Endometrial microvascular endothelial cells (primary cell): ENCODE results near the gene BNIP1. TPM values are rescaled to one million over a fixed set of nuclear protein-coding genes. Genes with fewer than 3 reads are reported as not detected.
"Not testable (repeated sequence)": the region's sequence is repeated elsewhere in the genome, so short reads cannot be mapped to it uniquely, and the experiment has no call there.

Experiments used
- in situ Hi-C: cut with HindIII; loops from 2 replicates; pipeline ENCODE4 v1.10.0; 2017; ENCODE audit warnings: low sequenced_read_pairs, low pct_unique_long_range_greater_than_20kb; ENCODE audit errors: inconsistent ontology term
- total RNA-seq: library from RNA; depleted of rRNA; stranded (reverse); fragments of >200 nt; gene quantifications from one replicate; pipeline ENCODE4 v1.2.3, GENCODE V29; 2015; ENCODE audit errors: inconsistent ontology term

BNIP1 gene, protein sequence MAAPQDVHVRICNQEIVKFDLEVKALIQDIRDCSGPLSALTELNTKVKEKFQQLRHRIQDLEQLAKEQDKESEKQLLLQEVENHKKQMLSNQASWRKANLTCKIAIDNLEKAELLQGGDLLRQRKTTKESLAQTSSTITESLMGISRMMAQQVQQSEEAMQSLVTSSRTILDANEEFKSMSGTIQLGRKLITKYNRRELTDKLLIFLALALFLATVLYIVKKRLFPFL
- total RNA-seq, result 24.2 TPM

DNA sequence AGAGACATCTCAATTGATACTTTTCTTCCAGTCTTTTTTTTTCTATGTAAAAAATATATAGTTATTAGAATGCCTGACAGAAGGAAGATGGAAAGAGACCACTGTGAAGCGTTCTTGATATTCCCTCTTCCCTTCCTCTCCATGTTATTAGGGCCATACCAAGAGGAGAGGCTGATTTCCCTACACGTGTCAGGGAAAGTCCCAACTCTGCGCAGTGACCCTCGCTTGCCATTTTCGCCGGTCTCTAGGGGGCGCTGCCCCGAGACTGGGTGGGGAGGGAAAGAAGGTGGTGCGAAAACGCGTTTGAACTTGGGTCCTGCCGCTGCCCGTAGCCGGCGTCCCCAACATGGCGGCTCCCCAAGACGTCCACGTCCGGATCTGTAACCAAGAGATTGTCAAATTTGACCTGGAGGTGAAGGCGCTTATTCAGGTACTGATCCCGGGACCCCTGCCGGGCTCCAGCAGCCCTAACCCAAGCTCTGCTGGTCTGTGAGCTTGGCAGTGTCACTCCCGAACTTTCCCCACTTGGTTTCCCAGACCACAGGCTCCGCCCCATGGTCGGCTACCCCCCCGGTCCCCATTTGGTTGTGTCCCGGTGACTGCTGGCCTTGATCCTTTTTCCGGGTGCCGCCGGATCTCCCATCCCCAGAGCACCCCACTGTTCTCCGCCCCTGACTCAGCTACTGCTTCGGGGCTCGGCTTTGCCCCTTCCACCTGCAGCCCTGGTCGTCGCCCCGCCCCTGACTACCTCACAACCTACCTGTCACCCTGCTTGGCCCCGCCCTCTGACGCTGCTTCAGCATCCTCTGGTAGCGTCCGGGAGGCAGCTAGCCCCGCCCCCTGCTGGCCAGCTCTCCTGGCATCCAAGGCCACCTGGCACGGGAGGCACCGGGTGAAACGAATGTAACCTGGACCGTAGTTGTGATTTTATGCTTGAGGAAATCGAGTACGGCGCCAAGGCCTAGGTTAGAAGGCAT is at the start of gene BNIP1:
BNIP1 (plus strand) TSS at position 332 of the 977 bp plus-strand sequence; CDS start at position 347, 15 bp downstream.
- in situ Hi-C loops, result no loop called here

- in situ Hi-C loops, result no loop called here
These were observed 45.5 kb upstream of the BNIP1 start for GRCh38 chr5:173098787-173099186.

DNA sequence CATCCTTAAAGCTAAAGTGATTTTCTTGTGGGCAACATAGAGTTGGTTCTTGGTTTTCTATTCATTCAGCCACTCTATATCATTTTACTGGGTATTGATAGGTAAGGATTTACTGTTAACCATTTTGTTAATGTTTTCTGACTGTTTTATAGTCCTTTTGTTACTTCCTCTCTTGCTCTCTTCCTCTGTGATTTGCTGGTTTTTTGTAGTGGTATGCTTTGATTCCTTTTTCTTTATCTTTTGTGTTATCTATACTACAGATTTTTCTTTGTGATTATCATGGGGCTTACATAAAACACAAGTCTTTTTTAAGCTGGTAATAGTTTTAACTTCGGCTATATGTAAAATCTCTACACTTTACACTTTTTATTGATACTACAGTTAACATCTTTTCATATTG is 44.9 kb upstream of the BNIP1 start:
- in situ Hi-C loops, result no loop called here

- in situ Hi-C loops, result no loop called here
These were observed 43.1 kb upstream of the BNIP1 start for GRCh38 chr5:173101245-173101644.

GRCh38 chr5:173103411-173103810 is 40.9 kb upstream of the BNIP1 start:
- in situ Hi-C loops, result no loop called here

GRCh38 chr5:173108914-173109313 is 35.4 kb upstream of the BNIP1 start:
- in situ Hi-C loops, result no loop called here

DNA sequence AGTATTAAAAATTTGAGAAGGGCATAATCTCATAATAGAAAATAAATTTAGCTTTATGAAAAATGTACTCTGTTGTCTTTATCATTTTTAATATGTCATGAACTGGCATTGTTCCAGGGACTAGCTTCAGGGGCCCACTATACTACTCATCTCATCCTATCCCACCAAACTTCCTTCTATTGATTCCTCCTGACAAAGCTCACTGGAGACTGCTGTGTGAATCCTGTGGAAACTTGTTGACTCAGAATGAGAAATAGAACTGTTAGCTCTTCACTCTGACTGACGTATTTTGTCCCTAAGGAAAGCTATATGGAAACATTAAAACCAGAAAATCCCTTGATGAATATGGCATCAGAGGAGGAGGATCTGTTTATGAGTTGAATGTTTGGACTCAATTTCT is 29.8 kb upstream of the BNIP1 start:
- in situ Hi-C loops, result no loop called here

DNA sequence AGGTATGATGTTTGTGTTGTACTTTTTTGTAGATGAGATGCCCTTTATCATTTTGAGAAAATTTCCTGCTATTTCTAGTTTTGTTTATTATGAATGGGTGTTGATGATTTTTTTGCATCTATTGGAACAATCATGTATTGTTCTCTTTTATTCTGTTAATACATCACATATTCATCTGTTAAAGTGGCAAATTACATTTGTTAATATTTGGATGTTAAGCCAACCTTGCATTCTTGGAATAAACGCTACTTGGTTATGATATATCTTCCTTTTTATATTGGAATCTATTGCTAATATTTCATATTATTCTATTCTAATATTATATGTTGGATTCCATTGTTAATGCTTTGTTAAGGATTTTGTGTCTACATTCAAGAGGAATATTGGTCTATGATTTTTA is 24.6 kb upstream of the BNIP1 start:
- in situ Hi-C loops, result no loop called here

DNA sequence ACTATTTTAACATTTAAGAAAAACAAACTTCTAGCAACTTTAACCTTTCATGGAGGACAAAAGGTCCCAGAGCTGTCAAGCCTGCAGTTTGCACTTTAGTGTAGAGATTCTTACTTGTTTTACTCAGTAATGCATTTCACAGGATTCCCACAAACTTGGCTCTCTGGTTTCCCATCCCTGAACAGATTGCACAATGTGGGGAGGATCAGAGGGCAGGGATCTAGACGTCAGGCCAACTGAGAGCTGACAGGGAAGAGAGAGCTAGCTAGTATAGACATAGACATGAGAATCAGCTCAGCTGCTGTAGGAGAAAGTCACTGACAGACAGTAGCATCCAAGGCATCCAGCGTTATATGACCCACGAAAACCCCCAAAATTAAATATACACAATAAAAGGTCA is 20.9 kb upstream of the BNIP1 start:
- in situ Hi-C loops, result no loop called here

- in situ Hi-C loops, result not testable (repeated sequence)
These were observed 12.2 kb upstream of the BNIP1 start for GRCh38 chr5:173132166-173132565.

DNA sequence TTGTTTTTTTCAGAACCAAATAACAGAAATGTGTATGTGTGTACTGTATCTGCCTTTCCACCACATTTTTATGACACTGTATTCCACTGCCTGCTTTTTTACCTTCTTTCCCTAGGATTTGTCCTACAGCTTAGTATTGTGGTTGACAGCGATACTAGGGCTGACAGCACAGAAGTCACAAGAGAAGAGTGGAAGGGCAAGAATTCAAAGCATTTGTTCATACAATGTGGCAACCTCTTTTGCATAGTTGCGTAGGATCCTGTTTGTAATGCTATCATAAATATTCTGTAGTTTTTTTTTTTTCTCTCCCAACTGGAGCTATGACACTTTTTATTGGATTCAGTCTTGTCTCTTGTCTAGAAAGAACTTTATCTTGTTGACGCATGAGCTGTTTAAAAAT is 5.6 kb upstream of the BNIP1 start:
- in situ Hi-C loops, result no loop called here

- in situ Hi-C loops, result no loop called here
These were observed 4.7 kb upstream of the BNIP1 start for GRCh38 chr5:173139631-173140030.

- in situ Hi-C loops, result no loop called here
These were observed 3.6 kb upstream of the BNIP1 start for GRCh38 chr5:173140769-173141168.

DNA sequence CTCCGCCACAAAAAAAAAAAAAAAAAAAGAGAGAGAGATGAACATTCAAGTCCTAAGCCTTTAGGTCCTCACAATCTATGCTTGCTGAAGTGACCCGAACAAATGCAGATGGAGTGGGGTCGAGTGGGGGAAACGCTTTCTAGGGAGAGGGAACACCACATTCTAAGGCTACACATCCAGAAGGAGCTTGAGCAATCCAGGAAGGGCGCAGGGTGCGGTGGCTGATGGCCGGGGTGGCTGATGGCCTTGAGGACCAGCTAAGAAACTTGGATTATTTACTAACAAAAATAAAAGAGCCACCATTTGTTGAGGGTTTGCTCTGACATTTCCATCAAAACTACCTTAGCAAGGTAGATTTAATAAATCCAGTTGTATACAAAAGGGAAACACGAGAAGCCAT is 764 bp upstream of the BNIP1 start:
- in situ Hi-C loops, result no loop called here

DNA sequence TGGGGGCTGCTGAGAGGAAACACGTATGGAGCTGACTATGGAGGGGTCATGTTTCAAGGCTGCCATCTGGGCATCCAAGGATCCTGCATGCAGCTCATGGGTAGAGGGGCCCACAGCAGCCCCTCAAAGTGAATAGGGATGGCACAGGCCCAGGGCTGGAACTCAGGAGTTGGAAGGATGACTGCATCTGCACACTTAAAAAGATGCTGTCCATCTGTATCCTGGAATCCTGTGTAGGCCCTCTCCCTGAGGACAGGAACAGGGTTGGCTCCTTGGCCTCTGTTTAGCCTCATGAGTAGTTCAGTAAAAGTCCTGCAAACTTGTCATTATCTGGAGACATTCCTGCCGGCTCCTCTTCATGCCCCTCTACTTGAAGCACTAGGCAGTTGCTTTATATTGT is 4.0 kb downstream of the BNIP1 start:
- in situ Hi-C loops, result no loop called here

GRCh38 chr5:173152547-173152946 is 8.2 kb downstream of the BNIP1 start:
- in situ Hi-C loops, result no loop called here

DNA sequence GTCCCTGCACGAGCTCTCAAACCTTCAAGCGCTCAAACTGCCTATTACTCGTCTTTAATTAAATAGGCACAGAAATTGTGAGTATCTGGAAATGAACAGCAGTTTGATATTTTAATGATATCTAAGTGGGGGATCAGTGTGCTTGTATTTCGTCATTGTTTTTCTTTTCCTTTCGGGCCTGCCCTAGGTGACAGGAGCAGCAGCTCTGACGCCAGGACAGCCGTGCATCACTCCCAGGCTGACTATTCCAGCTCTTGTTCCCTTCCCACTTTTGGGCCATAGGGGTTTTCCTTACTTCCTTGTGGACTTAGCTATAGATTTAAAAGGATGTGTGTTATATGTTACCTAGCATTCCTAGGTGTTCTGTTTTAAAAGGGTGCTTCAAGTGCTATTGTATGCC is 9.5 kb downstream of the BNIP1 start:
- in situ Hi-C loops, result no loop called here

DNA sequence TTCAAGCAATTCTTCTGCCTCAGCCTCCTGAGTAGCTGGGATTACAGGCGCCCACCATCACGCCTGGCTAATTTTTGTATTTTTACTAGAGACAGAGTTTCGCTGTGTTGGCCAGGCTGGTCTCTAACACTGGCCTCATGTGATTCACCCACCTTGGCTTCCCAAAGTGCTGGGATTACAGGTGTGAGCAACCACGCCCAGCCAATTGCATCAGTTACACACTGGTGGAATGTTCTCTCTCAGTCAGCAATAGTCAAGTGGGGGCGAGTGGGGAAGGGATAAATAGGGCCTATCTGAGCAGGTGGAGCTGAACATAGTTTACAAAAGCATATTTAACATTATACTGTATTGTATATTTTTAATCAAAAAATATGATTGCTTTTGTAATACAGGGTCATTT is 10.3 kb downstream of the BNIP1 start:
- in situ Hi-C loops, result not testable (repeated sequence)

- in situ Hi-C loops, result no loop called here
These were observed 11.6 kb downstream of the BNIP1 start for GRCh38 chr5:173155912-173156311.

DNA sequence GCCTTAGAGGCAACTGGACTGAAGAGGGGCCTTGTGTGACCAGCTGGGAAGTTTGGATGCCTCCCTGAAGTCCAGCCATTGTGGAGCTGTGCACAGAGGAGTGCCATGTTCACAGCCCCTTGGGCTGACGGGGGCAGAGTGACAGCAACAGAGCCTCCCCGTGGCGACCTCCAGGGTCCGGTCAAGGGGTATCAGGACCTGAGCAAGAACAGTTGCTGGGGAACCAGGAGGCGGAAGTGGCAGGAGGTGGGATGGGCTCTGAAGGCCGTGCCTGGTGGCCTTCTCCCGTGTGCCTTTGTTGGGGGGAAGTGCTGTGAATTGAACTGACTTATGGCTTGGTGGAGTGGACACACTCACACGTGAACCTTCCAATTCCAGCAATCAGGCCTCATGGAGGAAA is 14.0 kb downstream of the BNIP1 start:
- in situ Hi-C loops, result no loop called here
